HPDE6-E6E7 (cell line): ENCODE results near the gene FKBP4.

Source experiments
- DNase-seq: peaks from one replicate; pipeline ENCODE4 v3.0.0; 2011; ENCODE audit warnings: missing footprints; ENCODE audit errors: extremely low spot score

The FKBP4 gene

DNA sequence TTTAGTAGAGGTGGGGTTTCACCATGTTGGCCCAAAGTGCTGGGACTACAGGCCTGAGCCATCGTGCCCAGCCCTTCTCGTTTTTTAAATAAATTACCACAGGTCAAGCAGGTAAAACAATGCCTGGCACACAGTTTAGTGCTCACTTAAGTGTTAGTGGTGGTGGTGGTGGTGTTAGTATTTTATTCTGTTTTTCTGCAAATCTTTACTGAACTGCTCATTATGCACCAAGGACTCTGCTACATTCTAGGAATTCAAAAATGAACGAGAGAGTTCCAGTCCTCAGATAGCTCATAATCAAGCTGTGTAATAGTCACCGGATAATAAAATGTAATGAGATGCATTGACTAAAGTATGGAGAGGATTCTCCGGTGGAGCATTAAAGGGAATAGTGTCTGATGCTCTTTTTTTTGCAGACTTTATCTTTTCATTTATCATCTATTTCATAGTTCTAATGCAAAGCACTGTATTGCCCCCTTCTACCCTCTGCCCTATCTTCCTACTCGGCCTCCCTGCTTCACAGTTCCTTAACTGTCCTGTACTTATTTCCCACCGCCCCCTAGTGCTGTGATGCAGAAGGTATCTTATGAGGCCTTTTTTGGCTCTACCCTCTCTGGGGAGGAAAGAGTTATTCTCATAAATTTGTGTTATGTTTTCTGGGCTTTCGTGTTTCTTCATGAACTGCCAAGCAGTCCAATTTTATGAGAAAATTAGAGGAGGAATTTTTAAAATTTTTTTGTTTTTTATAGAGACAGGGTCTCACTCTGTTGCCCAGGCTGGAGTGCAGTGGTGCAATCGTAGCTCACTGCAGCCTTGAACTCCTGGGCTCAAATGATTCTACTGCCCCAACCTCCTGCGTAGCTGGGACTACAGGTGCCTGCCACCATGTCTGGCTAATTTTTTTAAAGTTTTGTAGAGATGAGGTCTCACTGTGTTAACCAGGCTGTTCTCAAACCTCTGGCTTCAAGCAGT lies 18.7 kb downstream of the FKBP4 start:
- DNase-seq: peak; percentile 44

DNA sequence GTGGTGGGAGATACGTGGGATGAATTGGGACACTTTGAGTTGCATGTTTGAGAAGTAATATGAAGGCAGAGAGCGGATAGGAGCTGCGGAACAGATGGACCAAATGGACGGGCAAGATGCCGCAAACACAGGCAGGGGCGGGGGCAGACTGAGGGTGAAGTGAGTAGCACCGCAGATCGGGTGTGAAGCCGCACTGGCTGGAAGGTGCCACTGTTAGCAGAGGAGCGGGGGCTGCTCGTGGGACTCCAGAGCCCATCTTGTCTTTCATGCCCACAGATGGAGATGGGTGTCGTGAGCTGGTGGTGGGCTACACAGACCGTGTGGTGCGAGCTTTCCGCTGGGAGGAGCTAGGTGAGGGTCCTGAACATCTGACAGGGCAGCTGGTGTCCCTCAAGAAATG lies 25.0 kb downstream of the FKBP4 start:
- DNase-seq: no peak

DNA sequence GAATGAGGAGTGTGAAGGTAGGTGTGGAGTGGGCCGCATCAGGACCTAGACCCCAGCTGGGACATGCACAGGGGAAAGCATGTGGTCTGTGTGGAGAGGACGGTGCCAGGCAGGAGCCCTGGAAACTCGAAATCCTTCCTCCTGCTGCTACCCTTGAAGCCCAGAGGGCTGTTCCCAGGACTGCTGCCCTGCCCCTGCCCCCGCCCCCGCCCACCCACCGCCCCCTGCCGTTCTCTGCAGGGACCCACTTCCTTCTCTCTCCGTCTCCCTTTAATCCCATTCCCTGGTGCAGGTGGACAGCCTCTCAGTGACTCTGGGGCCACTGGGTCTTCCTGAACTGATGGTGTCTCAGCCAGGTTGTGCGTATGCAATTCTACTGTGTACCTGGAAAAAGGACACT lies 25.7 kb downstream of the FKBP4 start:
- DNase-seq: no peak

DNA sequence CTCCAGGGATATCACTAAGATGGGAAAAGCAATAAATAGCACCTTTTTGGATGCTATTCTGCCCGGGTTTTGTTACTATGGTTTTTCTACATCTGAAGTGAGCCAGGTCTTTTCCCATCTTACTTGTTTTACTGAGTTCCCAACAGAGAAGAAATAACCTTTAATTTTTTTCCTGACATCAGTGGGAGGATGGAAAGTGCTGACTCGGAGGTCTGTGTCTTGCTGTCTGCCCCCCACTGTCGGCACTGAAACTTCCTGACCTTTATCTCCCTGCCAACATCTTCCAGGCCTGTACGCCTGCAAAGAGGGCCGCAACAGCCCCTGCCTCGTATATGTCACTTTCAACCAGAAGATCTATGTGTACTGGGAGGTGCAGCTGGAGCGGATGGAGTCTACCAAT lies 28.7 kb downstream of the FKBP4 start:
- DNase-seq: no peak

DNA sequence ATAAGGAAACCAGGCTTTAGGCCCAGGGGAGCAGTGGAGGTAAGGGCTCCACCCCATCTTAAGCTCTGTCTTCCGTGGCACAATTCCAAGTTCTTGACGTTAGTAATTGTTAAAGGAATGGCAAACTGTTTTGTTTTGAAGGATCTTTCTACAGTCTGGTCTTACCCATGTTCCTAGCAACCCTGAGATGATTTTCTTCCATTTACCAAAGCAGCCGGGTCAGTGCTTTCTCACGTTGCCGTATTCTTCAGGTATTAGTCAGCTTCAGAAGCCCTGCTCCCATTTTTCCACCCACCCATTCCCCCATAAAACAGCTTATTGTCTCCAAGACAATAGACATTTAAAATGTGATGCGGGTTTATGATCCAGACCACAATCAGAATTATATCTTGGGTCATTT lies 29.8 kb downstream of the FKBP4 start:
- DNase-seq: no peak

DNA sequence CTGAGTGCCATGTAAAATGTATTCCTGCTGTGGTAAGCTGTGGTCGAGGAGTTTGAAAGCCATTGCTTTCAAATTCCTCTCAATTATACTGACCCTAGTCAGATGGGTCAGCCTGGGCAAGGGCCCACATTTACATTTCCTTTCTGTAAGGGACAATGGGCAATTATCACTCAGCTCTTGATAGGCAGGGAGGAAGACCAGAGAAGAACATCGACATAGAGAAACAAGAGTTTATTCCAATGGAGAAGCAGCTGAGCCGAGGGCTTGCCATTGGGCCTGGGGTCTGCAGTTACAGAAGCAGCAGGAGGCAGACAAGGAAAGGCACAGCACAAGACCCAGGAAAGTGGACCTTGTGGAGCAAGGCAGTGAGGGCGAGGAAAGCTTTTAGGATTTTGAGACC lies 30.4 kb downstream of the FKBP4 start:
- DNase-seq: no peak

DNA sequence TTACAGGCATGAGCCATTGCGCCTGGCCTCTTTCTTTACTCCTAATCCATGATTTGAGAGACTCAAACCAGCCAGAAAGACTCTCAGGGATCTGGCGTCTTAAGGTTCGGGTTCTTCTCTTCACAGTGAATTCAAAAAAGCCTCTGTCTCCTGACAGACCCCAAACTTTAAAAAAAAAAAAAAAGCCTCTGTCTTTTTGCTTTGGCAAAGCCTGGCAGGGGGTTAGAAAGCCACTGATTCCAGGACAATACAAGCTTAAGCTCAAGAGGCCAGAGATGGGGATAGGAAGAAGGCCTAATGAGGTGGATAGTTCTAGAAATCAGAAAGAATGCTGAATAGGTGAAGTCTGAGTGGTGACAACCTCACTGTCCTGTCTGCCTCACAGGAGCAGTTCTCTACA lies 31.3 kb downstream of the FKBP4 start:
- no peak for DNase-seq

DNA sequence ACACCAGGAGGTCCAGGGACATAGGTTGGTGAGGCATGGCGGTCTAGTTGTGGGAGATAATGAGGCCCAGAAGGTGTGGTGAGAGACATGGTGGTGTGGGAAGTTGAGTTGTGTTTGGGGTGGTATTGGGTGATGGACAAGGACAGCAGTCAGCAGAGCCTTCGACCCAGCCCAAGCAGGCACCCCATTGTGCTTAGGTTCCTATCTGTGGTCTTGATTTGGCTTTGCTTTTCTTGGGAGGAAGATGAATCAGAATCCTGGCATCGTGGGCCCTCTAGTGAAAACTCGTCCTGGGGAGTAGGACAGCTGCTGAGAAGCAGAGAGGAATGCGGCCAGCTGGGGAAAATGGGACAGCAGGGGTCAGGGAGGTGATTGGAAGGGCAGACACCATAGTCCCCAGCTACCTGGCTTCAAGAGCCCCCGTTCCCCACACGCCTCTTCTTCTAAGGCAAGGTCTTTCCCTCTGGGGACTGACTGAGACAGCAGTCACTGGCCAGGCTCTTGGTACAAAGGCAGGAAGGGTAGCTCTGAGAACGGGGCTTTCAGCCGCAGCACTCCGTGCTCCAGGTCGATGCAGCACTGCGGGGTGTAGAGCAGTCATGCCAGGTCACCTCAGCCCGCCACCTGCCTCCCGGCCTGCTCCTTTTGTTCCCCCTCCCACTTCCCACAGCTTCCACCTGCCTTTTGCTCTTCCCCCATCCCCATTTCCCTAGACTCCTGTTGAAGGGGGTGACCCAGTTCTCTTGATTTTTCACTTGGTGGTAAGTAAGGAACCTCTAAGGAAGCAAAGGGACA lies 32.1 kb downstream of the FKBP4 start:
- no peak for DNase-seq

DNA sequence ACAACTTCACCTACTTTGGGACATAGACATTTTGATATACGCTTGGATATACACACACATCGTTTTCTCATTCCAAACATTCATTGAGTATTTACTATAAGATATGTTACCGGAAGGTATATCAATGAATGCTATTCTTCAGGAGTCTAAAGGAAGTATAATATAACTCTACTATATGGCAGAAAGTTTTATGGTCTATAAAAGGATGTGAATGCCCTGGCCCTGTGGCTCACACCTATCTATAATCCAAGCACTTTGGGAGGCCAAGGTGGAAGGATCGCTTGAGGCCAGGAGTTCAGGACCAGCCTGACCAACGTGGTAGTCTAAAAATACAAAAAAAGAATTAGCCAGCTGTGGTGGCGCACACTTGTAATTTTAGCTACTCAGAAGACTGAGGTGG lies 34.5 kb downstream of the FKBP4 start:
- no peak for DNase-seq

DNA sequence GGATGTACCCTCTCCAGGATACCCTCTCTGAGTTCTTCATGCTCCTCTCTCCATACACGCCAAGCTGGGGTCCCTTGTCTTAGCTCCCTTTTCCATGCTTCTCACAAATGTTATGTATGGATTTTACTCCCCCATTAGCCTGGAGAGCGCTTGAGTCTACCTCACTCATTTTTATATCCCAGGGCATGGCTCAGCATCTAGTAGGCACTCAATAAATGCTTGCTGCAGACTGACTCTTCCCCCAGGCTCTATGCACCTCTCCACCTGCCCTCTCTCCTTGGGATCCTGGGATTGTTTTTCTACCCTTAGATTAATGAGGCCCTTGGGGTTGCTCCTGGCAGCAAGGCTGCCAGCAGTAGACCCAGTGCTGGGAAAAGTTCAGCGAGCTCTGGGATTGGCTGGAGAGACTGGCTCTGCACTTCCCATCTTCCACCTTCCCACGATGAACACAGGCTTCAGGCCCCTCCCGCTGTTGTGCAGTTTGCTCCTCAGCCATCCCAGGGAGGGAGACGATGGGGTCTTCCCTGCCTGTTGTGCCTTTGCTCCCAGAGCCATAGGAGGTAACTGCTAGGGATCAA lies 37.9 kb downstream of the FKBP4 start:
- DNase-seq: no peak

DNA sequence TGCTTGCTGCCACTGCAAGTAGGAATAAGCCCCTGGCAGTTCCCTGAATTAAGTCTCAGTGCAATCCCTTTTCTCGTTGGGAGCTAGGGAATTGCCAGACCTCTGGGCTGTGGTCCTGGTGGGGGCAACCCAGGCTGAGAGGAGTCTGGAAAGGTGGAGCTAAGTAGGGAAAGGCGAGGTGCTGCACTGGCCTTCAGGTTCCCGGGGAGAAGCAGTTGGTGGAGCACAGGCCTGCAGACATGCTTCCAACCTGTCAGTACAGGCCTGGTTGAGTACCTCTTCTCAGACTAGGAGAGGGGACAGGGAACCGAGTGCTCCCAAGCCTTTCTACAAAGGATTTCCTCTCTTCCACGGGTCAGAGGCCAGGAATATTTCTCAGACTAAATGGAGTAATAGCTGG lies 38.6 kb downstream of the FKBP4 start:
- DNase-seq: no peak

DNA sequence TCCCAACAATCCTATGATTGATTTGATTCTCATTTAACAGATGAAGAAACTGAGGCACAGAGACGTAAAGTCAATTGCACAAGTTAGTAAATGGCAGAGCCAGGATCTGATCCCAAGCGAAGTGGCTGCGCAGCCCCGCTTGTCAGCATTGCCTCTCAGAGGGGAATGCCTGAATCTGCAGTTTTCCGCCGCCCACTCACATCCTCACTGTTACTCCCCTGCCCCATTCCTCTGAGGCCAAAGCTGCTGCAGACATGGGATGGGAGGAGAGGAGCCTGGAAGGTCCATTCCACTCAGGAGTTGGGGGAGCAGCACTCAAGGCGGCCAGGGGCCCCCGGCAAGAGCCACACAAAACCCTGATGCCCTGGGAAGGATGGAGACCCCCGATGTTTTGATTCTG lies 39.0 kb downstream of the FKBP4 start:
- no peak for DNase-seq

DNA sequence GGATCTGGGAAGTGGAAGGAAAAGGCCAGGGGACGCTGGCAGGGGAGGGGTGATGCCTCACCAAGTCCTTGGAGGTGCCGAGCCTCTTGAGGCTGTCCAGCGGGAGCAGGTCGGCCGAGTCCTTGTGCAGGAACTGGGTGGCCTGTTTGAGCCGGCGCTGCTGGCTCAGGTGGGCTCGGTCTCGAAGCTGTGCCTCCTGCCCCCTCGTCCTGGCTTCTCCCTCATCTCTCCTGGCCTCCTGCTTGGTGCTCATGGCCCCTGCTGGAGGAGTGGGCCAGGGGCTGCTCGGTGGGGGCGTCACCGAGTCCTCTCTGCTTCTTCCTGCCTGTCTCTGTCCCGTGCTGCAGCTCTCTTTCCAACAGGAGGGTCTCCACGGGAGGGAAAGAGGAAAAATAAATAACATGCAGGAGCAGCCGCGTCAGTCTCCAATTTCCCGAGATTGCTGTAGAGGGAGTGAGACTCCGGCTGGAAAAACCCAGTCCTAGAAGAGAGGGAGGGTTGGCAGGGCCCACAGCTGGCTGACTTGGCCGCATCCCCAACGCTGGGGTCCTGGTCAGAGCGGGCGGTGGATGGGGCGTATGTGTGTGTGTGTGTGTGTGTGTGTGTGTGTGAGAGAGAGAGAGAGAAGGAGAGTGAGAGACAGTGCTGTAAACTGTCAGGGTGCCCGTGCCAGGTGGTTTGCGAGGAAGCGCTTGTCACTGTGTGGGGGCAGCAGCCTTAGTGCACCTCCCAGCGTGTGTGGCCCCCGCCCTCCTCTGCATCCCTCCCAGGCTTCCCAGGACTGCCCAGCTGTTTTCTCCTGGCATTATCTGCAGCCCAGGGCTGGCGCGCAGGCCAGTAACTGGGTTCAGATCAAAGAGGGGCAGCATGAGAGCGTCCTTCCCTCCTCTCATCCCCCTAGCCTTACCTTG lies 40.1 kb downstream of the FKBP4 start, which contains the start of gene NRIP2:
Gene NRIP2, minus strand, starts transcription at position 455 of the 911 bp plus-strand sequence. Its CDS starts 52 bp downstream, at position 403.
- DNase-seq: no peak

DNA sequence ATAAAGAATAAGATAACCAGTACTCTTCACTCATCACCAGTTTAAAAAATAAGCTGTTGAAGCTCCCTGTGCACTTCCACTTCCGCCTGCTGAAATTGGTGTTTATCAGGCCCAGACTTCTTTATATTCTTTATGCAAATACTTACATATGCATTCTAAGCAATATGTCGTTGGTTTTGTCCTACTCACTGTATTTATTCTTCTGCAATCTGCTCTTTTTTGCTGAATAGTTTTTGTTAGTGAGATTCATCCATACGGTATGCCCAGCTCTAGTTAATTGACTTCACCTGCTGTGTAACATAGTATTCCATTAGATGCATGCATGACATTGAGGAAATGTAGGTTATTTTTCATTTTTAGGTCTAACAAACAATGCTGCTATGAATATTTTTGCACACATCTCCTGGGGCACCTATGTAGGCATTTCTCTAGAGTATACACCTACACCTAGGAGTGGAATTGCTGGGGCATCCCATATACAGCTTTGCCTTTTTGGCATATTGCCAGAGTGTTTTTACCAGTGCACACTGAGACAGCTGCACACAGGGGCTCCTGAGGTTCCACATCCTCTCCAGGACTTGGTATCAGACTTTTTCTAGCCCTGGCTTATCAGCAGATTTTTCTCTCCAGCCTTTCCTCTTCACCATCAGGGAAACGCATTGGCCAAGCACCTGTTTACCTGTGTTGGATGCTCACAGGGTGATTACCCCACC lies 41.1 kb downstream of the FKBP4 start:
- DNase-seq: no peak

DNA sequence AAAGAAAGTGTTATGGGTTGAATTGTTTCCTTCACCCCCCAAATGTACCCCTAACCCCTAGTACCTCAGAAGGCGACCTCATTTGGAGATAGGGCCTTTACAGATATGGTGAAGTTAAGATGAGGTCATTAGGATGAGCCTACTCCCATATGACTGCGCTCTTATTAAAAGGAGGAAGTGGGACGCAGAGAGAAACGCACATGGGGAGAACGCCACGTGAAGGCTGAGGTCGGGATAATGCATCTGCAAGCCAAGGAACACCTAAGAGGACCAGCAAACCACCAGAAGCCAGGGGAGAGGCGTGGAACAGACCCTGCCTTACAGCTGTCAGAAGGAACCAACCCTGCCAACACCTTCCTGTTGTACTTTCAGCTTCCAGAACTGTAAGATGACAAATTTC lies 41.8 kb downstream of the FKBP4 start:
- no peak for DNase-seq

DNA sequence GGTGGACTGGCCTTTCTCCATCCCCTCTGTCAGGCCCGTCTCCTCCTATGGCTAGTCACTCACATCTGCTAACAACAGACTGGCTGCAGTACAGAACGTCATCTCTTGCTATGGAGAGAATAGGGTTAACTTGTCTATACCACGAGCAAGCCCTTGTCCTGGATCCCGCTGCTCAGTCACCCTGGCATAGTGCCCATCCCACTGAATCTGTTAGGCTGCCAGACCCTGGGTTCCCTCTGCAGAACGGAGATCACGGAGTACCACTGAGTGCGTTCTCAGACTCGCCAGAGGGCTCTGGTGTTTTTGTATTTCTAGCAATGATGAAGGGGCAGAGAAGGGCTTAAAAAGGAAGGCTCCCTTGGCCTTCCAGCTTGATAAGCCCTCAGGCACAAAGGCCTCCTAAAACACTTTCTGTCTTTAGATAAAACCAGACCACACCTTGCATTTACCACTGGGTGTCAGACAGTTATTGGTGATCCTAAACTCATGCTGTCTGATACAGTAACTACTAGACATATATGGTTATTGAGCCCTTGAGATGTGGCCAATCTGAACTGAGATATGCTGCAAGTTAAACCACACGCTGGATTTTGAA lies 46.4 kb downstream of the FKBP4 start:
- no peak for DNase-seq

DNA sequence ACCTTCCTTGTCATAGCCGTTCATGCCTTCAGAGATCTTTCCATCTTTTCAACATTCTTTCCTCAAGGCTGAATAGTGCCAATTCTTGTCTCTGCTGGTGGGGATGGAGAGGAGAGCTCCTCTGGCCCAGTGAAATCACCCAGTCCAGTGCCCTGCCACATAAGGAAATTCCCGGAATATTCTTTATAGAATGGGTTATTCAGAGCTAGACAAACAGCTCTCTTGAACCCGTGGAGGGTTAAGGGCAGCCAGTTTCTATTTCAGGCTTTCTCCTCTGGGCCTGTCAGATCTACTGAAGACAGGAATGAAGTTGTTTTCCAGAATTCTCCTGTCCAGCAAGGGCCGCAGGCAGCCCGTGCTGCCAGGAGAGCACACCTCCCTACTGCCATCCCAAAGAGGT lies 48.2 kb downstream of the FKBP4 start:
- no peak for DNase-seq

DNA sequence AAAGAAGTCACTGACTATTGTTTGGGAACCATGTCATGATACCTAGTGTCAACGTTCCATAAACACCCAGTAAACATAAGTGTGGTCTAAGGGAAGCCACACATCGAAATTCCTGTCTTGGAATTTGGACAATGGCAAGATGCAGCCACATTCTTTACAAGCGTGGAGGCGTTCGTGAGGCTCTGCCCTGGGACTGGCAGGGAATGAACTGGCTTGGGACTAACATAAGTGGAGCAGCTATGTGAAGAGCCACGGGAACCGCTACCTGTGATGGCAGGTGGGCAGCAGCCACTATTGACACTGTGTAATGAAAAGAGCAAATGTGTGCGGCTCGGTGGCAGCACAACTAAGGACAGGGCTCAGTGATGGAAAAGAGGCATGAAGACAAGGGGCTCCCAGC lies 50.0 kb downstream of the FKBP4 start:
- DNase-seq: no peak

DNA sequence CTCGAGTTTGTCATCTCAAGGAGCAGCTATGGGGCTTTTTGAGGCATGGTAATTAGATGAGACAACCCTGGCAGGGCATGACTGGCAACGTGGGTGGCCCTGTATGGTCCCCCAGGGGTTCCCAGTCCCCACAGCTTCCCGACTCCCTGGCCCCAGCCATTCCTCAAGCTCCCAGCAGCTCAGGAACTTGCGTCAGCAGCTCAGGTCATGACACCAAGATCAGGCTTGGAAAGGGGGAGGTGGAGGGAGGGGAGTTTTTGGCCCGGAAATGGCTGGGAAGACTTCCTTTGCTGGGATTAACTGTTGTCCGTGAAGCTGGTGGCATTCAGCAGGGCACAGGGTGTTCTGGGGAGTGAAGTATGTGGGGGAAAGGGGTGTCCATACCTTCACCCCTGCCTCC lies 50.5 kb downstream of the FKBP4 start:
- no peak for DNase-seq

DNA sequence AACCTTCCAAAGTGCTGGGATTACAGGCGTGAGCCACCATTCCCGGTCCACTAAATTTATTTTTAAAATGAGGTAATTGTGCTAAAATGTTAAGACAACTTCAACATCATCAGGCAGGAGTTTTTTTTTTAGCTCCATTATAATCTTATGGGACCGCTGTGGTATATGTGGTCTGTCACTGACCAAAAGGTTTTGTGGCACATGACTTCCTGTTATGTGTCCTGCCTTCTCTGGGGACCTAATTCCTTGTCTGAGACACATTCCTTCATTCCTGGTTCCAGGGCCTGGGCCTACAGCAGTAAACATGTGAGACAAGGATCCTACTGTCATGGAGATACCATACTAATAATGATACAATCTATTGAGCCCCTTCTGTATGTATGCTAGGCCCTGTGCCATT lies 57.2 kb downstream of the FKBP4 start:
- no peak for DNase-seq
